GM19351 (cell line): ENCODE measurements around the gene ETNK1.

Source experiments
- ATAC-seq: cut with Tn5 transposase; IDR thresholded peaks from one replicate; pipeline ENCODE4 v1.9.1; 2021; ENCODE audit warnings: mild to moderate bottlenecking, moderate library complexity; ENCODE audit not compliant: unreplicated experiment

Gene ETNK1

DNA sequence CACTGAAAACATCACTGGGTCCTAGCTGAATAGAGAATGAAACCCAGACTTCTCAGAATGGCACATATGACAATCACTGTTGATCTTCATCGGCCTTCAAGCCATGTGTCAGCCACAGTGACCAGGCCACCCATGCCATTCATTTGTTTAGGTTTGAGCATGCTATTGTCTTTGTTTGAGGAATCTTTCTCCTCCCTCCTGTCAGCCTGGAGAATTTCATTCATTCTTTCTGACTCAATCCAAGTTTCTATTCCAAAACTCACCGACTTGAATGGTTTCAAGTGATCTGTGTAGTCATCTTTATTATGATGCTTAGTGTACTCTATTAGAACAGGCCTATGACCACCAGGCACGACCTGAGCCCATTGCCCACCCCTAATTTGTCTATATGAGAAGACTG is 106.3 kb downstream of the ETNK1 start:
- no peak for ATAC-seq

DNA sequence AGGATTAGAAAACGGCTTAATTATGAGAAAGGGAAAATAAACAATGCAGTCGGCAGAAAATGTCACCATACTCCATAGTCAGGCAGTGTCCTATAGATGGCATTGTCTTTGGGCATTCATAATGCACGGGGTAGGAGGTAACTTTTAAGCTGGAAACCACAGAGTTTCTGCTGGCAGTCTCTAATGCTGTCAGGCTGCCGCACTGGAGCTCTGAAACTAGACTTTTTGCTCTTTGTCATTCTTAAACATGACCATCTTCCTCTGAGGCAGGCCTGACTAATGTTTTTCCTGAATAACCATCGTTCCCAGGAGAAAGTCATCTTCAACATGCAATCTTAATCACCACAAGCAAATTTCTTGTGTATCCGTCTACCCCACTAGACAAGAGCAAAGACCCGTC is 108.8 kb downstream of the ETNK1 start:
- ATAC-seq, result no peak

DNA sequence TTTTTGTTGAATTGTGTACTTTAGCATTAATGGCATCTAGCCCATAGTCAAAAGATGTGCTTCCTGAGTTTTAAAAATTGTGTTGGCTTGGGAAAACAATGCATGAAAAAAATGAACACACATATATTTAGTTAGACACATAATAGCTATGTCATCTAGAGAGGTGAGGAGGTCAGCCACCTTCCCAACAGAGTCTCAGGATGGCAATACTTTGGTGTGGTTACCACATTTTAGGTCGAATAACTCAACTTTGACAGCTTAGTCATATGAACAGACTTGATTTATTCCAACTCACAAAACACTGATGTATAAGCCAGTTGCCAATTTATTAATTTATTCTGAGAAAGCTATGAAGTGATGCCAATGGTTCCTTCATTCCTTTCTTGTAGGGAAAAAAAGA is 114.0 kb downstream of the ETNK1 start:
- ATAC-seq, result no peak
